GM12878 (cell line): ENCODE data around the gene ST3GAL5.

ENCODE experiments used
- CBX5 ChIP-seq: sonication (generic); IDR thresholded peaks from 2 replicates; pipeline ENCODE4 v1.6.1; 2016; ENCODE audit warnings: low read depth, moderate library complexity, mild to moderate bottlenecking, inconsistent platforms
- EGR1 ChIP-seq, 2 experiments: IDR thresholded peaks; 1 replicate in 1 of 2; 2 replicates in 1 of 2; pipeline ENCODE4 v1.6.1; 2011 to 2012; ENCODE audit warnings: low read depth in 2 of 2, low read length in 2 of 2, borderline replicate concordance in 1 of 2, mild to moderate bottlenecking in 1 of 2, moderate library complexity in 1 of 2
- EP300 ChIP-seq, 2 experiments: fragments of 150-350 bp in 1 of 2; IDR thresholded peaks; 2 replicates each; pipeline ENCODE4 v1.6.1; 2011 to 2012; ENCODE audit warnings: low read depth in 2 of 2, low read length in 2 of 2, borderline replicate concordance in 1 of 2, improper control_type of control experiment in 1 of 2, inconsistent platforms in 1 of 2; ENCODE audit not compliant: control insufficient read depth in 1 of 2
- EZH2 ChIP-seq: IDR thresholded peaks from 2 replicates; pipeline ENCODE4 v1.6.1; 2012; ENCODE audit warnings: low read depth, mild to moderate bottlenecking, control low read depth, inconsistent platforms, low read length, borderline replicate concordance; ENCODE audit not compliant: control insufficient read depth
- GATAD2B ChIP-seq: fragments of 450-650 bp; conservative IDR thresholded peaks from 2 replicates; pipeline ENCODE4 v1.6.1; 2017; ENCODE audit warnings: low read depth, mild to moderate bottlenecking, moderate library complexity
- MXI1 ChIP-seq: fragments of 150-350 bp; IDR thresholded peaks from 2 replicates; pipeline ENCODE4 v1.6.1; 2011; ENCODE audit warnings: low read depth, mild to moderate bottlenecking, inconsistent platforms, low read length, improper control_type of control experiment
- NR2C2 ChIP-seq: IDR thresholded peaks from 2 replicates; pipeline ENCODE4 v1.6.1; 2011; ENCODE audit warnings: borderline replicate concordance, low read depth; ENCODE audit not compliant: control insufficient read depth, insufficient read length
- TAF1 ChIP-seq: IDR thresholded peaks from 2 replicates; pipeline ENCODE4 v1.6.1; 2011; ENCODE audit warnings: mild to moderate bottlenecking, low read depth, low read length, borderline replicate concordance
- YY1 ChIP-seq: IDR thresholded peaks from 2 replicates; pipeline ENCODE4 v1.6.1; 2011; ENCODE audit warnings: low read depth, mild to moderate bottlenecking, low read length
- ZSCAN29 ChIP-seq: fragments of 450-650 bp; IDR thresholded peaks from 2 replicates; pipeline ENCODE4 v1.6.1; 2017; ENCODE audit warnings: mild to moderate bottlenecking, moderate library complexity
- TF ChIP-seq, protein P1 (sequence below): IDR thresholded peaks from 2 replicates; pipeline ENCODE4 v1.6.1; 2012; ENCODE audit warnings: improper control_type of control experiment, low read depth, low read length; ENCODE audit not compliant: insufficient replicate concordance
- TF ChIP-seq, protein P2 (sequence below): fragments of 450-650 bp; IDR thresholded peaks from 2 replicates; pipeline ENCODE4 v1.6.1; 2017; ENCODE audit warnings: mild to moderate bottlenecking
- TF ChIP-seq, protein P3 (sequence below), 3 experiments: IDR thresholded peaks in 2 of 3; conservative IDR thresholded peaks in 1 of 3; 2 replicates each; pipeline ENCODE4 v1.5.1; 2011; ENCODE audit warnings: low read depth in 3 of 3, low read length in 3 of 3, mild to moderate bottlenecking in 3 of 3, control low read depth in 2 of 3, moderate library complexity in 2 of 3, inconsistent platforms in 1 of 3, mixed read lengths in 1 of 3; ENCODE audit not compliant: control insufficient read depth in 2 of 3, insufficient read depth in 1 of 3; ENCODE audit errors: extremely low read depth in 1 of 3

DNA sequence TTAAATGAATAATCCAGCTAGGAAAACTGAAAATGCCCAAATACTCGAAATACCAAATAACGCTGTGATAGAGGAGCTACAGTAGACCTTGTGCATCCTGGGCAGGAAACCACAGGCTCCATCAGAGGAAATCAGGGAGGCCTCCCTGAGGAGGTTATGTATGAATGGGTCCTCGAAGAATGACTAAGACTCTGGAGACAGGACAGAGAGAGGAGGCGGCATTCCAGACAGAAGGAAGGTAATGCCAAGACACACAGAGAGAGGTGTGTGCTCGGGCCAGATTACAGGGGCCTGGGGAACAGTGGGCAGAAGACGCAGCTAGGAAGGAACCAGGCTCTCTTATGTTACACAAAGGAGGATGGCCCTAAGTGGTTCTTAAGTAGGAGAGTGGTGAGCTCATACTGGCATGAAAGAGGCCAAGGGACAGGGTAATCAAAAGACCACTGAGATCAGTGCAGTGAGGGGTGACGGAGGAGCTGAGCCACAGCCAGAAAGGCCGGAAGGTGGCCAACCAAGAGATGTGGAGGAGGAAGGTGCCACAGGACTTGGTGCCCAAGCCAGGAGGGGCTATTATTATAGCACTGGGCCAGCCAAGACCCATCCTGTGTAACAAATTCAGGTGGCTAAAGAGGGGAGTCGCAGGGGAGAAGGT is 9.9 kb downstream of the ST3GAL5 start:
- TF ChIP-seq EZH2 (no peak), CBX5 (no peak), ZSCAN29 (no peak), GATAD2B (no peak), NR2C2 (no peak), TAF1 (no peak), EP300 (IDR thresholded peaks at IDR 0.05; ENCODE audit: borderline replicate concordance in 1 of 2, control insufficient read depth in 1 of 2, low read depth in 2 of 2, low read length in 2 of 2) (no peak), EGR1 (IDR thresholded peaks at IDR 0.05; ENCODE audit: borderline replicate concordance in 1 of 2, low read depth in 2 of 2, low read length in 2 of 2) (no peak), YY1 (no peak), MXI1 (no peak)
- TF ChIP-seq, protein P1, sequence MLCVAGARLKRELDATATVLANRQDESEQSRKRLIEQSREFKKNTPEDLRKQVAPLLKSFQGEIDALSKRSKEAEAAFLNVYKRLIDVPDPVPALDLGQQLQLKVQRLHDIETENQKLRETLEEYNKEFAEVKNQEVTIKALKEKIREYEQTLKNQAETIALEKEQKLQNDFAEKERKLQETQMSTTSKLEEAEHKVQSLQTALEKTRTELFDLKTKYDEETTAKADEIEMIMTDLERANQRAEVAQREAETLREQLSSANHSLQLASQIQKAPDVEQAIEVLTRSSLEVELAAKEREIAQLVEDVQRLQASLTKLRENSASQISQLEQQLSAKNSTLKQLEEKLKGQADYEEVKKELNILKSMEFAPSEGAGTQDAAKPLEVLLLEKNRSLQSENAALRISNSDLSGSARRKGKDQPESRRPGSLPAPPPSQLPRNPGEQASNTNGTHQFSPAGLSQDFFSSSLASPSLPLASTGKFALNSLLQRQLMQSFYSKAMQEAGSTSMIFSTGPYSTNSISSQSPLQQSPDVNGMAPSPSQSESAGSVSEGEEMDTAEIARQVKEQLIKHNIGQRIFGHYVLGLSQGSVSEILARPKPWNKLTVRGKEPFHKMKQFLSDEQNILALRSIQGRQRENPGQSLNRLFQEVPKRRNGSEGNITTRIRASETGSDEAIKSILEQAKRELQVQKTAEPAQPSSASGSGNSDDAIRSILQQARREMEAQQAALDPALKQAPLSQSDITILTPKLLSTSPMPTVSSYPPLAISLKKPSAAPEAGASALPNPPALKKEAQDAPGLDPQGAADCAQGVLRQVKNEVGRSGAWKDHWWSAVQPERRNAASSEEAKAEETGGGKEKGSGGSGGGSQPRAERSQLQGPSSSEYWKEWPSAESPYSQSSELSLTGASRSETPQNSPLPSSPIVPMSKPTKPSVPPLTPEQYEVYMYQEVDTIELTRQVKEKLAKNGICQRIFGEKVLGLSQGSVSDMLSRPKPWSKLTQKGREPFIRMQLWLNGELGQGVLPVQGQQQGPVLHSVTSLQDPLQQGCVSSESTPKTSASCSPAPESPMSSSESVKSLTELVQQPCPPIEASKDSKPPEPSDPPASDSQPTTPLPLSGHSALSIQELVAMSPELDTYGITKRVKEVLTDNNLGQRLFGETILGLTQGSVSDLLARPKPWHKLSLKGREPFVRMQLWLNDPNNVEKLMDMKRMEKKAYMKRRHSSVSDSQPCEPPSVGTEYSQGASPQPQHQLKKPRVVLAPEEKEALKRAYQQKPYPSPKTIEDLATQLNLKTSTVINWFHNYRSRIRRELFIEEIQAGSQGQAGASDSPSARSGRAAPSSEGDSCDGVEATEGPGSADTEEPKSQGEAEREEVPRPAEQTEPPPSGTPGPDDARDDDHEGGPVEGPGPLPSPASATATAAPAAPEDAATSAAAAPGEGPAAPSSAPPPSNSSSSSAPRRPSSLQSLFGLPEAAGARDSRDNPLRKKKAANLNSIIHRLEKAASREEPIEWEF, result no peak
- TF ChIP-seq, protein P2, sequence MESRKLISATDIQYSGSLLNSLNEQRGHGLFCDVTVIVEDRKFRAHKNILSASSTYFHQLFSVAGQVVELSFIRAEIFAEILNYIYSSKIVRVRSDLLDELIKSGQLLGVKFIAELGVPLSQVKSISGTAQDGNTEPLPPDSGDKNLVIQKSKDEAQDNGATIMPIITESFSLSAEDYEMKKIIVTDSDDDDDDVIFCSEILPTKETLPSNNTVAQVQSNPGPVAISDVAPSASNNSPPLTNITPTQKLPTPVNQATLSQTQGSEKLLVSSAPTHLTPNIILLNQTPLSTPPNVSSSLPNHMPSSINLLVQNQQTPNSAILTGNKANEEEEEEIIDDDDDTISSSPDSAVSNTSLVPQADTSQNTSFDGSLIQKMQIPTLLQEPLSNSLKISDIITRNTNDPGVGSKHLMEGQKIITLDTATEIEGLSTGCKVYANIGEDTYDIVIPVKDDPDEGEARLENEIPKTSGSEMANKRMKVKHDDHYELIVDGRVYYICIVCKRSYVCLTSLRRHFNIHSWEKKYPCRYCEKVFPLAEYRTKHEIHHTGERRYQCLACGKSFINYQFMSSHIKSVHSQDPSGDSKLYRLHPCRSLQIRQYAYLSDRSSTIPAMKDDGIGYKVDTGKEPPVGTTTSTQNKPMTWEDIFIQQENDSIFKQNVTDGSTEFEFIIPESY, result no peak
- TF ChIP-seq, protein P3, sequence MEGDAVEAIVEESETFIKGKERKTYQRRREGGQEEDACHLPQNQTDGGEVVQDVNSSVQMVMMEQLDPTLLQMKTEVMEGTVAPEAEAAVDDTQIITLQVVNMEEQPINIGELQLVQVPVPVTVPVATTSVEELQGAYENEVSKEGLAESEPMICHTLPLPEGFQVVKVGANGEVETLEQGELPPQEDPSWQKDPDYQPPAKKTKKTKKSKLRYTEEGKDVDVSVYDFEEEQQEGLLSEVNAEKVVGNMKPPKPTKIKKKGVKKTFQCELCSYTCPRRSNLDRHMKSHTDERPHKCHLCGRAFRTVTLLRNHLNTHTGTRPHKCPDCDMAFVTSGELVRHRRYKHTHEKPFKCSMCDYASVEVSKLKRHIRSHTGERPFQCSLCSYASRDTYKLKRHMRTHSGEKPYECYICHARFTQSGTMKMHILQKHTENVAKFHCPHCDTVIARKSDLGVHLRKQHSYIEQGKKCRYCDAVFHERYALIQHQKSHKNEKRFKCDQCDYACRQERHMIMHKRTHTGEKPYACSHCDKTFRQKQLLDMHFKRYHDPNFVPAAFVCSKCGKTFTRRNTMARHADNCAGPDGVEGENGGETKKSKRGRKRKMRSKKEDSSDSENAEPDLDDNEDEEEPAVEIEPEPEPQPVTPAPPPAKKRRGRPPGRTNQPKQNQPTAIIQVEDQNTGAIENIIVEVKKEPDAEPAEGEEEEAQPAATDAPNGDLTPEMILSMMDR (IDR thresholded peaks at IDR 0.05 in 2 of 3, conservative IDR thresholded peaks at IDR 0.05 in 1 of 3; ENCODE audit: control insufficient read depth in 2 of 3, extremely low read depth in 1 of 3, insufficient read depth in 1 of 3, low read depth in 3 of 3, low read length in 3 of 3), result no peak
